HCT116 (cell line): ENCODE measurements around the gene TBC1D22B.

ENCODE experiments used
- EZH2 ChIP-seq: fragments of 200-600 bp; sonication (generic); IDR thresholded peaks from 2 replicates; pipeline ENCODE4 v1.6.1; 2017; ENCODE audit warnings: antibody characterized with exemption, mixed run types
- POLR2A ChIP-seq: IDR thresholded peaks from 2 replicates; pipeline ENCODE4 v1.7.0; 2011; ENCODE audit warnings: borderline replicate concordance; ENCODE audit not compliant: insufficient read depth, insufficient read length; ENCODE audit errors: extremely low read depth
- POLR2AphosphoS5 ChIP-seq: IDR thresholded peaks from 2 replicates; pipeline ENCODE4 v1.6.1; 2011; ENCODE audit warnings: mild to moderate bottlenecking, low read depth, low read length, moderate library complexity
- SP1 ChIP-seq: IDR thresholded peaks from 2 replicates; pipeline ENCODE4 v1.6.1; 2012; ENCODE audit warnings: low read depth
- TF ChIP-seq, protein P1 (sequence below), 3 experiments: fragments of 200-600 bp in 1 of 3; sonication (generic) in 1 of 3; IDR thresholded peaks in 2 of 3; conservative IDR thresholded peaks in 1 of 3; 2 replicates each; pipeline ENCODE4 v1.5.1; 2012 to 2017; ENCODE audit warnings: low read depth in 2 of 3, low read length in 2 of 3, antibody characterized with exemption in 1 of 3, borderline replicate concordance in 1 of 3, control low read depth in 1 of 3, mild to moderate bottlenecking in 1 of 3, mixed read lengths in 1 of 3, mixed run types in 1 of 3, moderate library complexity in 1 of 3; ENCODE audit not compliant: insufficient read depth in 1 of 3

DNA sequence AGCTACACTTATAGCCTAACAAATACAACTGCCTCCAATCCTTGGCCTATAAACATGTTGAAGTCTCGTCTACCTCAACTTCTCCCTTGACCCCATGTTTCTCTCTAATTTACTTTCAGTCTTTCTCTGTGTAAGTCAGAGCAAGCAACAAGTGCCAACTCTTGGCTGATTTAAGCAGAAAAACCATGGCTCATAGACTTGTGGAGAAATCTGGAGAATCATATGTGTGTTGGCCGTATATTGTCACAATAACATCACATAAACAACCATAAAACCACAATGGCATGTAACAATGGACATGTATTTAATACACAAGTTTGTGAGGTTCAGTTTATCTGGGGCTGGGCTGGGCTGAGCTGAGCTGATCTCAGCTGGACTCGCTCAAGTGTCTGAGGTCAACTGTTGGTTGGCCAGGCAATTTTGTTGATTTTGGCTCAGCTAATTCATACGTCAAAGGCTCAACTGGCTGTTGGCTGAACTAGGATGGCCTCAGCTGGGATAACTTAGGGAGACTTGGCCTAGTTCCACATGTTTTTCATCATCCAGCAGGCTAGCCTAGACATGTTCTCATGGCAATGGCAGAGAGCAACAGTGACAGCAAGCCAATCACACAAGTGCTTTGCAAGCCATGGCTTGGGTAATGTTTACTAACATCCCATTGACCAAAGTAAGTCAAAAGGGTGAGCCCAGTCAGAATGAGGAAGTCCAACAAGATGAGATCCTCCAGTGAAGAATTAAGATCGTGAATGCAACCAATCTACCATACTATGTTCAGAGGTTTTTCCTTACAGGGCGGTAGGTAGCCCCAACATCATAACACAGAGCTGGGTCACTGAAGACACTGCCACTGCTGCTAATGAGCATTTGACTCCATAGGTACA is 12.9 kb upstream of the TBC1D22B start:
- TF ChIP-seq EZH2 (no peak), SP1 (no peak), POLR2AphosphoS5 (no peak), POLR2A (no peak)
- TF ChIP-seq, protein P1, sequence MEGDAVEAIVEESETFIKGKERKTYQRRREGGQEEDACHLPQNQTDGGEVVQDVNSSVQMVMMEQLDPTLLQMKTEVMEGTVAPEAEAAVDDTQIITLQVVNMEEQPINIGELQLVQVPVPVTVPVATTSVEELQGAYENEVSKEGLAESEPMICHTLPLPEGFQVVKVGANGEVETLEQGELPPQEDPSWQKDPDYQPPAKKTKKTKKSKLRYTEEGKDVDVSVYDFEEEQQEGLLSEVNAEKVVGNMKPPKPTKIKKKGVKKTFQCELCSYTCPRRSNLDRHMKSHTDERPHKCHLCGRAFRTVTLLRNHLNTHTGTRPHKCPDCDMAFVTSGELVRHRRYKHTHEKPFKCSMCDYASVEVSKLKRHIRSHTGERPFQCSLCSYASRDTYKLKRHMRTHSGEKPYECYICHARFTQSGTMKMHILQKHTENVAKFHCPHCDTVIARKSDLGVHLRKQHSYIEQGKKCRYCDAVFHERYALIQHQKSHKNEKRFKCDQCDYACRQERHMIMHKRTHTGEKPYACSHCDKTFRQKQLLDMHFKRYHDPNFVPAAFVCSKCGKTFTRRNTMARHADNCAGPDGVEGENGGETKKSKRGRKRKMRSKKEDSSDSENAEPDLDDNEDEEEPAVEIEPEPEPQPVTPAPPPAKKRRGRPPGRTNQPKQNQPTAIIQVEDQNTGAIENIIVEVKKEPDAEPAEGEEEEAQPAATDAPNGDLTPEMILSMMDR (IDR thresholded peaks at IDR 0.05 in 2 of 3, conservative IDR thresholded peaks at IDR 0.05 in 1 of 3; ENCODE audit: borderline replicate concordance in 1 of 3, insufficient read depth in 1 of 3, low read depth in 2 of 3, low read length in 2 of 3) = no peak
